Activated CD4-positive, alpha-beta T cell treated with anti-CD3 and anti-CD28 coated beads, Interleukin-10, Interleukin-2, amounts not matched to agents 100 ng/mL and 50 ng/mL, durations not matched to agents 16 hours and 8 hours (primary cell): ENCODE results near the gene CTCF.

Source experiments
- DNase-seq: peaks from one replicate; pipeline ENCODE4 v3.0.0-alpha.2; 2020

CTCF gene

DNA sequence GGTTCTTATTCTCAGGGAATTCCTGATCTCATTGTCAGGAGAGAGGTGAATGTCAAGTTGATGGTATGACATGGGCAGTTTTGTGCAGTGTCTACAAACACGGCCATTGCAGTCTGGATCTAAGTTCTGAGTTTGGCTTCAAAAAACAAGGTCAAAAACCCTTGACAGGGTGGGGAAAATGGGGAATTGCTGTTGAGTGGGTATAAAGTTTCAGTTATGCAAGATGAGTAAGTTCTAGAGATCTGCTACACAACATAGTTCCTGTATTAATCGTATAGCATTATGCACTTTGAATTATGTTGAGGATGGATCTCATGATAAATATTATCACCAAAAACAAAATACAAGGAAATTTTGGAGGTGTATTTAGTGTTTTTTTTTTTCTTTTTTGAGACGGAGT is 46.0 kb downstream of the CTCF start:
- peak; percentile 34 for DNase-seq

DNA sequence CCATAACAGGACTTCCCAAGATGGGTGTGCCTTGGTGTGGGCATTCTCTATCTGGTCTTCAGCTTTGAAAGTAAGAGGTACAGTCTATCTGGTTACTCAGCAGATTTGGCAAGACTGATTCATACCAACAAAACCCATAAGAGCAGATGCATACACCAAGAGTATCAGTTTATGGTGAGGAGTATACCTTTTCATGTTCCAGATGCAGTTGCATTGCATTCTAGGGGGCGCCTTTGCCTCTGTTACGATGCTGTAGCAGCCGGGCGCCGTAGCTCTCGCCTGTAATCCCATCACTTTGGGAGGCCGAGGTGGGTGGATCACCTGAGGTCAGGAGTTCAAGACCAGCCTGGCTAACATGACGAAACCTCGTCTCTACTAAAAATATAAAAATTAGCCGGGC is 51.5 kb downstream of the CTCF start:
- DNase-seq = peak; percentile 3

DNA sequence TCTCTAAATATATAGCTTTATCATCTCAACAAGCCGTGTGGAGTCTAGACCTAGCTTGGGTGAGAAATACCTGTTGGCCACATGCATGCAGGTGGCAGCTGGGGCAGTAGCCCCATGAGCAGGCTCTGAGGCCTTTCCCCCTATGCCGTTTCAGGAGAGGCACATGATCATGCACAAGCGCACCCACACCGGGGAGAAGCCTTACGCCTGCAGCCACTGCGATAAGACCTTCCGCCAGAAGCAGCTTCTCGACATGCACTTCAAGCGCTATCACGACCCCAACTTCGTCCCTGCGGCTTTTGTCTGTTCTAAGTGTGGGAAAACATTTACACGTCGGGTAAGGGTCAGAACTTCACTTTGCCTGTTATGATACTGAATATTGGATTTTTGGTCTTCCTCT is 65.9 kb downstream of the CTCF start:
- DNase-seq = no peak

DNA sequence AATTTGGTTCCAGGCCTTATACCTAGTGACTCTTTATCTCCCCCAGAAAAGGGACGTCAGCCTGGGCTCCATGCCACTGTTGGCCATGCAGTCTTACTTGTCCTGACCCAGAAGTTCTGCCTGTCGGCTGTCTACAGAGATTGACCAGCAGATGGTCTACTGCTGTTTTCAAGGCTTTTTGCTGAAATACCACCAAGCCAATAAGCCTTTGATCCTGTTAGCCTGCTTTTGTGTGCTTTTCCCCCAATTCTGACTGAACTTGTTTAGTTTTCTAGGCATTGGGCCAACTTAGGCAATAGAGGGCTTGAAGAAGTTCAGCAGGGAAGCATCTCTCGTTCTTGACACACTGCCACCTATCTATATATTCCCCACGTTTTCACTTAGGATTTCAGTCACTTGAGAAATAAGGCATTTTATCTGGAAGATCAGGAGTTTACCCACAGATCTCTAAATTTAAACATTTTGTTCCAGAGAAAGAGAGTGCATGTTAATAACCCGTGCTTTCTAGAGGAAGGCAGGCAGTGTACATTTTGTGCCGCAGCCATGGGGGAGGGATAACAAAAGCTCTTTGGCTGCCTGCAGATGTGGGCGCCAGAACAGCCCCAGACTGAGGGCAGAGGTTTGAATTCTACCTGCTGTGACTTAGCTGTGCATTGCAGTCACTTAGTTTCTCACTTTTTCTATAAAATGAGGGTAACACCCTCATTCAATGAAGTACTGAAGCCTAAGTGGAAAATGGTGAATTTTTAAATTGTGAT is 70.3 kb downstream of the CTCF start:
- no peak for DNase-seq

DNA sequence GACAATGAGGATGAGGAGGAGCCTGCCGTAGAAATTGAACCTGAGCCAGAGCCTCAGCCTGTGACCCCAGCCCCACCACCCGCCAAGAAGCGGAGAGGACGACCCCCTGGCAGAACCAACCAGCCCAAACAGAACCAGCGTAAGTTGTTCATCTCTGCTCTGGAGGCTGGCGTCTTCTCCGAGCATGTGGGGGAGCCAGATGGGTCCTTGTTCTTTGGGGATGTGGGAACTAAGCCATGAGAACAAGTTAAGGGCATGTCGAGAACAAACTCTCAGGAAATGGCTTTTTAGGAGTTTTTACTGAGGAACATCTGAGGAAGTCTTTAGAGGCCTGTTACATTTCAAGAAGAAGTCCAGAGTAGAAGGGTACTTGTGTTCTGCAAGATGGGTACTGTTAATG is 74.4 kb downstream of the CTCF start:
- DNase-seq = no peak

DNA sequence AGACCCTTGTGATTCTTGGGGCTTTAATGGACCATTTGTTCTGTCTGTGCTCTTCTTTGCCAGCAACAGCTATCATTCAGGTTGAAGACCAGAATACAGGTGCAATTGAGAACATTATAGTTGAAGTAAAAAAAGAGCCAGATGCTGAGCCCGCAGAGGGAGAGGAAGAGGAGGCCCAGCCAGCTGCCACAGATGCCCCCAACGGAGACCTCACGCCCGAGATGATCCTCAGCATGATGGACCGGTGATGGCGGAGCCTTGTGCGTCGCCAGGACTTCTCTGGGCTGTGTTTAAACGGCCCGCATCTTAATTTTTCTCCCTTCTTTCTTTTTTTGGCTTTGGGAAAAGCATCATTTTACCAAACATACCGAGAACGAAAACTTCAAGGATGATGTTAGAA is 75.3 kb downstream of the CTCF start:
- DNase-seq = no peak

DNA sequence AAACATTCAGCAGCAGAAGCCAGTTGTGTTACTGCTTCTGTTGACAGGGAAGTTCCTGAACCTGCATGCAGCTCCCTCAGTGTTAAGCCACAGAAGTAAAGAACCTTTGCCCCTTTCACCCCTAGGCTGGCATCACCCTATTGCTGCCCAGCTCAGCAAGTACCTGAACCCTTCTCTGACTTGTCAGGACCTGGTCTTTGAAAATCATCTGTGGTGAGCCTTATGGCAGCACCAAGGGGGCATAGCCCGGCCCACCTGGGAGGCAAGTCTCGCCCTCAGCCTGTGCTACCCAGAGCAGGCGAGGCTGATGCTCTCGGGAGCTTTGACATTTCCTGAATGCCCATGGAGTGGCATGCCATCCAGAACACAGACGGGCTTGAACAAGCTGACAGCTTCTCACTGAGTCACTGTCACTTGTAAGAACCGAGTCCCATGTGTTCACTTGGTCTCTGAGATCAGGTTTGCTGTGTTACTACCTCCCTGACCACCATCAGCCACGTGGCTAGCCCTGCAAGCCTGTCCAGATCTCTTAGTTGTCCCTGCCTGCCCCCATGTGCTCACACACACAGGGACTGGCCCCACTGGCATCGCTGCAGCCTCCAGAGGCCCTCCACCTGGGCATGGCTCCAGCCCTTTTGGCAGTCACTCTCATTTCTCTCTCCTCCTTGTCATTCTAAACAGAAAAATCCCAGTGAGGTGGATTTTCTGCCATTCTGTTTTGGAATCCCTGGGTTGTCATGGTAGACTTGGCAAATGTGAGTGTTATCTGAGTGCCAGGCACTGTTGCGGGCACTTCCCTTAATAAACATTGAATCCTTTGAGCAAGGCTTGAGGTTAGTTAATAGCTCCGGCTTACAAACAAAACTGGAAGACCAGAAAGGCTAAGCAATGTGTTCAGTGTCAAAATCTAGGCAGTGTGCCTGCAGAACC is 79.7 kb downstream of the CTCF start:
- DNase-seq = no peak

DNA sequence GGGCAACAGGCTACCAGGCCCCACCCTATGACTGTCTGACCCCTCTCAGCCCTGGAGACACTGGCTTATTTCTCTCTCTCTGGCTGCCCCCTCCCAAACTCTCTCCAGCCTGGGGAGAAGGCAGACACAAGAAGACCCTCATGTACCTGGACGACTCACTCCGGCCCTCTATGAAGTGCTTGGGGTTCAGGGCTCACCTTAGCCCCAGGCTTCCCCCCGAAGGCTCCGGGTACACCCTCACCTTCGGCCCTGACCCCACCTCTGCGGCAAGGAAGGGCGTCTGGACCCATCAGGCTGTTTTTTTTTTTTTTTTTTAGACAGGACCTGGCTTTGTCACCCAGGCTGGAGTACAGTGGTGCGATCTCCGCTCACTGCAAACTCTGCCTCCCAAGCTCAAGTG is 81.7 kb downstream of the CTCF start:
- DNase-seq = no peak

DNA sequence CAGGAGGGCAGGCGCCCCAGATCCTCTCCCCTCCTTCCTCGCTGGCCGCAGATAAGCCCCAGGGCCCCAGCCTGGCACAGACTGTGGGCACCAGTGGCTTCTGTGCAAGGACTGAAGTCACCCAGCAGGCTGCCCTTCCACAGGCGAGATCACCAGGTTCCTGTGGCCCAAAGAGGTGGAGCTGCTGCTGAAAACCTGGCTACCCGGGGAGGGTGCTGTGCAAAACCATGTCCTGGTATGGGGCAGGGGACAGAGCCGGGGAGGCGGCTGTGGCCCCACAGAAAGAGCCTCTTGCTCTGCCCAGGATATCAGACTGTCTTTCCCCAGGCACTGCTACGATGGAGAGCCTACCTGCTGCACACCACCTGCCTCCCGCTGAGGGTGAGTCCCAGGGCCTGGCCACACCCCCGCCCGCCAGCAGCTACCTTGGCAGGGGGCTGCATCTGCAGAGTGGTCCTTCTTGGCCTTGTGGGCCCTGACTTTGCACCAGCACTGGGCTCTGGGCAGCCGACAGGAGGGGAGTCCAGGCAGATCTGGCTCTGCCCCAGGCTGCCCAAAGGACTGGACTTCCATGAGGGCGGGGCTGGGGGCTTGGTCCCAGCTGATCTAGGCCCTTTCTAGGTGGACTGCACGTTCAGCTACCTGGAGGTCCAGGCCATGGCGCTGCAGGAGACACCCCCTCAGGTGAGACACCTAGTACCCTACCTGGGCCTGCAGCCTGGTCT is 83.2 kb downstream of the CTCF start:
- DNase-seq = peak; percentile 28

DNA sequence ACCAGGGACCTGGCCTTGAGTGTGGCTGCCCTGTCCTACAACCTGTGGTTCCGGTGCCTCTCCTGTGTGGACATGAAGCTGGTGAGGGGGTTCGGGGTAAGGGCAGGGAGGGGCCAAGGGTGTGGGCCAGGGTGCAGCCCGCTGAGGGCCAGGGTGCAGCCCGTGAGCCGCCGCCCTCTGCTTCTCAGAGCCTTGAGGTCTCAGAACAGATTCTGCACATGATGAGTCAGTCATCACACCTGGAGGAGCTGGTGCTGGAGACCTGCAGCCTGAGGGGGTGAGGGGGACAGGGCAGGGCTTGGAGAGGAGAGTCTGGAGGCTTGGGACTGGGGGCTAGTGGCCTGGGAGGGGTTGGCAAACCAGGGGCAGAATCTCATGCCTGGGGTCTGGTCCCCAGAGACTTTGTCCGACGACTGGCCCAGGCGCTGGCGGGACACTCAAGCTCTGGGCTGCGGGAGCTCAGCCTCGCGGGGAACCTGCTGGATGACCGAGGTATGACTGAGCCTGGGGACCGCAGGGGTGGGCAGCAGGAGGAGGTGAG is 84.9 kb downstream of the CTCF start:
- DNase-seq = no peak

DNA sequence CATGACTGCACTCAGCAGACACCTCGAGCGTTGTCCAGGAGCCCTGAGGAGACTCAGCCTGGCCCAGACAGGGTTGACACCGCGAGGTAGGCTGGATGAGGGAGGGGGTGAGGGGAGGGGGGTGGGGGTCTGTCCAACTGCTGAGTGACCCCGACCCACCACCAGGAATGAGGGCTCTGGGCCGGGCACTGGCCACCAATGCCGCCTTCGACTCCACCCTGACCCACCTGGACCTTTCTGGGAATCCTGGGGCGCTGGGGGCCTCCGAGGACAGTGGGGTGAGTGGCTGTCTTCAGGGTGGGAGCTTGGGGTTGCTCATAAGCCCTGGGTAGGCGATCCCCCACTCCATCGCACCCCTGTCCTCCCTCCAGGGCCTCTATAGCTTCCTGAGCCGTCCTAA is 85.4 kb downstream of the CTCF start:
- no peak for DNase-seq

DNA sequence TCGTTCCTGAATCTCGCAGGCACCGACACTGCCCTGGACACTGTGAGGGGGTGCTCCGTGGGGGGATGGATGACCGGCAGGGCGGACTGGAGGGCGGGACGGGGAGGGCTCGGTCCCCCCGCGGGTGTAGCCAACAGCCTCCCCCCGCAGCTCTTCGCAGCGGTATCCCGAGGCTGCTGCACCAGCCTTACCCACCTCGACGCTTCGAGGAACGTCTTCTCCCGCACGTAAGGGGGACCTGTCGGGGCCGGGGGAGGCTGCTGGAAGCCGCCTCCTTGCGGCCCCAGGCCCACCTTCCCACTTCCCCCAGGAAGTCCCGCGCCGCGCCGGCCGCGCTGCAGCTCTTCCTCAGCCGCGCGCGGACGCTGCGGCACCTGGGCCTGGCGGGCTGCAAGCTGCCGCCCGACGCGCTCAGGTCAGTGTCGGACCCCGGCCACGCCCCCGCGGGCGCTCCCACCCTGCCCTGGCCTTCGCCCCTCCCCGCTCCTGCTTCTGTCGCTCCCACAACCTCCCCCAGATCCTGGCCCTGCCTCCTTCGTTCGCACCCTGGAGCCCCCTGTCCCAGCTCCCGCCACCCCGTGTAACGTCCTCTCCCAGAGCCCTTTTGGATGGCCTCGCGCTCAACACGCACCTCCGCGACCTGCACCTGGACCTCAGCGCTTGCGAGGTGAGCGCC is 85.9 kb downstream of the CTCF start:
- no peak for DNase-seq

DNA sequence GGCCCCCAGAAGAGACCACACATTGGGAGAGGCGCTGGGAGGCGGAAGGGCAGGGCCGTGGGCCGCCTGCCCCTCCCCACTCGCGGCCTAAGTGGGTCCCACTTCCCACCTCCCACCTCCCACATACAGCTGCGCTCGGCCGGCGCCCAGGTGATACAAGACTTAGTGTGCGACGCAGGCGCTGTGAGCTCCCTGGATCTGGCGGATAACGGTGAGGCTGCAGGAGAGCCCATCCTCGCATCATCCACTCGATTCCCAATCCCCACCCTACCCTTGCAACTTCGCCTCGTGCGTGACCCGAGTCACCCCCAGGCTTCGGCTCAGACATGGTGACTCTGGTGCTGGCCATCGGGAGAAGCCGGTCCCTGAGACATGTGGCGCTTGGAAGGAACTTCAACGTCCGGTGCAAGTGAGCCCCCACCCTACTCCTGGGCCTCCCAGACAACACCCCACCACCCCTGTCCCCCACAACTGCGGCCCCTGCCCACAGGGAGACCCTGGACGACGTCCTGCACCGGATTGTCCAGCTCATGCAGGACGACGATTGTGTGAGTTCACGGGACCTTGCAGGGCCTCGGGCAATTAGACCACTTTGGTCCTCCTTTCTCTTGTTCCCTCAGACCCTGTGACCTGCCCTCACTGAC is 86.6 kb downstream of the CTCF start:
- no peak for DNase-seq

DNA sequence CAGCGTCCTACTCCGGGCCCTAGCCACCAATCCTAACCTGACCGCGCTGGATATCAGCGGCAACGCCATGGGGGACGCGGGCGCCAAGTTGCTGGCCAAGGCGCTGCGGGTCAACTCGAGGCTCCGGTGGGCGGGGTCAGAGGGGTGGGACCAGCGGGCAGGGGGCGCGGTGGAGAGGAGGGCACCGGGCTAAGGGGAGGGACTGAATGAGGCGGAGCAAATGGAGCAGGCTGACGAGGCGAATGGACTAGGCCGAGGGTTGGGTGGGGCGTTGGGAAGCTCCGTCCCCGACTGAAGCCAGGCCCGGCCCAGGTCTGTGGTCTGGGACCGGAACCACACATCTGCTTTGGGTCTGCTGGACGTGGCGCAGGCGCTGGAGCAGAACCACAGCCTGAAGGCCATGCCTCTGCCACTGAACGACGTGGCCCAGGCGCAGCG is 87.2 kb downstream of the CTCF start:
- no peak for DNase-seq

DNA sequence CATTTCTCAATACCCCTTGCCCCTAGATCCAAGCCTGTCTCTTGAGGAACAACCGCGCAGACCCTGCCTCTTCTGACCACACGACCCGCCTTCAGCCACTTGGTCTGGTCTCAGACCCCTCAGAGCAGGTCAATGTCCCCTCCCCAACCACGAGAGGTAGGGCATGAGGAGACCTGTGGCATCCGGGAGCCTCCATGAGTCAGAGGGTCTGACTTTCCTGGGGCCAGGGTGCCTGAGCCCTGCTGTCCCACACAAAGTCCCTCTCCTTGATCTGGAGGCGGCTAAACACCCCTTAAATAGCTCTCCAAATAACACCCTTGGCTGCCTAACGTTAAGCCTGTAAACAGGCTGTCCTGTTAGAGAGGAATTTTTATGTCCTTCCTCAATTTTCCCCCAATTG is 87.7 kb downstream of the CTCF start:
- no peak for DNase-seq

DNA sequence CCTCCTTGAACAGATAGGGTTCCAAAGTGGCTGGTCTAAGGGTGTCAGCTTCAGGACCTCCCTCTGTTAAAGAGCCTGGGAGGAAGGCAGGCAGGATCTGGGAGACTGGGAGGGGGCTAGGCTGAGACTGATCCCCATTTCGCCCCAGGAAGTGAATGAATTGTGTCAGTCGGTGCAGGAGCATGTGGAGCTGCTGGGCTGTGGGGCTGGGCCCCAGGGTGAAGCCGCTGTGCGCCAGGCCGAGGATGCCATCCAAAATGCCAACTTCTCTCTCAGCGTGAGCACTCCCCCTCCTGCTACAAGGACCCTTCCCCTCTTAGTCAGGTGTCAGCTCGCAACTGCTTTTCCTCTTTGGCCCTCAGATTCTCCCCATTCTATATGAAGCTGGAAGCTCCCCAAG is 88.7 kb downstream of the CTCF start:
- no peak for DNase-seq

DNA sequence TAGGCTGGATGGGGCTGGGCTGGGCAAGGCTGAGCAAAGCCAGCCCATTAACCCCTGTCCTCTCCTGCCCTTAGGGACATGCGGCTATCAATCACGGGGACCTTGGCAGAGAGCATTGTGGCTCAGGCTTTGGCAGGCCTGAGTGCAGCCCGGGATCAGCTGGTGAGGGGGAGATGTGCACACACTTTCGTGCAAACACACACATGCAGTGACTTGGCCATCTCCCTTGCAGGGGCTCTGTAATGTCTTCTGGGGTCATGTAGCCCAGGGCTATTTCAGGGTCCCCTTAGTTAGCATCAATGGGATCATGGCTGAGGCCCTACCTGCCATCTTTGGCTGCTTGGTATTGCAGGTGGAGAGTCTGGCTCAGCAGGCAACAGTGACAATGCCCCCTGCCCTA is 89.5 kb downstream of the CTCF start:
- DNase-seq = no peak

DNA sequence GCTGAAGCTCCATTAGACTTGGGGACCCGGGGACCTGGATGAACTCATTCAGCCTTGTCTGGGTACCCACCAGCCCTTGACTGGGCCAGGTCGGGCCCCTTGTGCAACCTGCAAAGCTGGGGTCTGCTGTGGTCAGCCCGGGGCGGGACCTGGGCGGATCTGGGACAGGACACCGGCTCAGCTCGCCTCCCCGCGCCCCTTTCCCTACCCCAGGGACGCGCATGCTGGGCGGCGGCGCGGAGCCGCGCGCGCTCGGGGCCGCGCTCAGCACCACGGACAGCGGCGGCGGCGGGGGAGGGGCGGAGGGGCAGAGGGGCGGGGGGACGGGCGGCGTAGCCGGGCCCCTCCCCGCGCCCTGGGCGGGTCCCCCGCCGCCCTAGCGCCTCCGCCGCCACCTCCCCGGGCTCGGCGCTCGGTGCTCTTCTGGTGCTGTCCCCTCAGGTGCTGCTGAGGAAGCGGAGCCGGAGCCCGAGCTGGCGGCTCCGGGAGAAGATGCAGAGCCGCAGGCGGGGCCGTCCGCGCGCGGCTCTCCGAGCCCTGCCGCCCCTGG is 90.3 kb downstream of the CTCF start:
- no peak for DNase-seq

DNA sequence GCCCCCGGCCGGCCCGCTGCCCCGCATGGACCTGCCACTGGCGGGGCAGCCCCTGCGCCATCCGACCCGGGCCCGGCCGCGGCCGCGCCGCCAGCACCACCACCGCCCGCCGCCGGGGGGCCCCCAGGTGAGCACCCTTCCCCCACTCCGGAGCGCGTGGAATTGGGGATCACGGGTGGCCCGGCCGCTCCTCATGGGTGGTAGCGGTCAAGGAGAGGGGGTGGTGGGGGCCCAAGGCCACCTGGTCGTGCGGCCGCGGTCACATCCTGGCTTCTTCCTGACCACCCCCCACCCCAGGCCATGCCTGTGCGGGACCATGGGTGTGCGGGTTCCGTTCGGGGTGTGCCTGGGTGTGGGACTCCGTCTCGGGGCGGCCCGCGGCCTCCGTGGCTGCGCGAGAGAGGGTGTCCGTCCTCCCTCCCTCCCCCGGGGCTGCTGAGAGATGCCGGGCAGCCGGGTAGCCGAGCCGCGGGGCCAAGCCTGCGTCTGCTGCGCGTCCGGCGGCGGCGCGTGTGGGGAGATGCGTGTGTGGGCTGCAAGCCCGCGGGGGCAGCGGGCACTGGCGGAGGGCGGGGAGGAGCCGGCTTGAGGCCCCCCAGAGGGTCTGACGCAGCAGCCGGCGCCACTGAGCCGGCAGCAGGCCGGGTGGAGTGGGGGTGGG is 90.9 kb downstream of the CTCF start:
- no peak for DNase-seq

DNA sequence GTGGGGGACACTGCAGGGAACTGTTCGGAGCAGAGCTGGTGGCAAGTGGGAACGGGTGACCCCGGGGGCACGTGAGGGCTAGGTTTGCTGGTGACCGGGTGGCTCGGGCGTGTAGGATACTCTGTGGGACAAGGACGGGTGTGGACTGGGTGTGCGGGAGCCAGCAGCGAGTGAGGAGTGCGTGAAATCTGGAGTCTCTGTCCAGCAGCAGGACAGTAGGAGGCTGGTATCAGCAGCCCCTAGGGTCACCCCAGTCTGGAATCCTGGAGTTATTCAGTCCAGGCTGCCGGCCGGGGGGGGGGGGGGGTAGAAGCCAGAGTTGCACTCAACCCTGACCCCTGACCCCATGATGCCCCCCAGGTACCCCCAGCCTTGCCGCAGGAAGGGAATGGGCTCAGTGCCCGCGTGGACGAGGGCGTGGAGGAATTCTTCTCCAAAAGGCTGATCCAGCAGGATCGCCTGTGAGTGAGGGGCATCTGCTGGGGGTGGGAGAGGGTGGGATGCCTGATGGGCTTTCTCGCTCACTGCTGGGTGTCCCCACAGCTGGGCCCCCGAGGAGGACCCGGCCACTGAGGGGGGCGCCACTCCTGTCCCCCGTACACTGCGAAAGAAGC is 91.6 kb downstream of the CTCF start:
- no peak for DNase-seq

DNA sequence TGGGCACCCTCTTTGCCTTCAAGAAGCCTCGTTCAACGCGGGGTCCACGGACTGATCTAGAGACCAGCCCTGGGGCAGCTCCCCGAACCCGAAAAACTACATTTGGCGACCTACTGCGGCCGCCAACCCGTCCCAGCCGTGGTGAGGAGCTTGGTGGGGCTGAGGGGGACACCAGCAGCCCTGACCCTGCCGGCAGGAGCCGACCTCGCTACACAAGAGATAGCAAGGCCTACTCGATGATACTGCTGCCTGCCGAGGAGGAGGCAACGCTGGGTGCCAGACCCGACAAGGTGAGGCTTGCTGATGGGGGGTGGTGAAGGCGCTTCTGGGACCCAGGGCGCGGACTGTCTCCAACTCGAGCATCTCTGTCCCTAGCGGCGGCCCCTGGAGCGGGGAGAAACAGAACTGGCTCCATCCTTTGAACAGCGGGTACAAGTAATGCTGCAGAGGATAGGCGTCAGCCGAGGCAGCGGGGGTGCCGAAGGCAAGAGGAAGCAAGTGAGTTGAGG is 92.1 kb downstream of the CTCF start:
- no peak for DNase-seq
